Cardiac fibroblast (primary cell): Measurements from ENCODE around the gene WDR49.
"Not testable (repeated sequence)": the region's sequence is repeated elsewhere in the genome, so short reads cannot be mapped to it uniquely, and the experiment has no call there.

Experiments used
- DNase-seq, 2 donors: peaks; one replicate each; pipeline versions ENCODE4 v3.0.0 to v3.0.0-alpha.2; 2010; ENCODE audit warnings: low read depth in 2 of 2
- H3K4me3 ChIP-seq, 2 donors: replicated peaks in 1 of 2; 1 replicate in 1 of 2; 2 replicates in 1 of 2; pipeline ENCODE4 v1.5.1; 2011; ENCODE audit warnings: low read depth in 2 of 2, low read length in 2 of 2, mild to moderate bottlenecking in 2 of 2, moderate library complexity in 1 of 2
- CTCF ChIP-seq: IDR thresholded peaks from one replicate; pipeline ENCODE4 v1.5.1; 2011; ENCODE audit warnings: low read depth, mild to moderate bottlenecking, low read length, inconsistent platforms

WDR49 gene

GRCh38 chr3:167631471-167631870, 22.3 kb downstream of the WDR49 start:
- no peak for DNase-seq
- no peak for TF ChIP-seq CTCF
- no peak overlapping the region for H3K4me3 ChIP-seq

- no peak for TF ChIP-seq CTCF
- H3K4me3 ChIP-seq = no peak overlapping the region
- DNase-seq = no peak
These were observed 27.3 kb downstream of the WDR49 start for GRCh38 chr3:167626490-167626889.

- H3K4me3 ChIP-seq = no peak overlapping the region
- no peak for TF ChIP-seq CTCF
- DNase-seq = no peak
These were observed 38.7 kb downstream of the WDR49 start for GRCh38 chr3:167615030-167615429.

- not testable (repeated sequence) for DNase-seq, H3K4me3 ChIP-seq
These were observed 39.5 kb downstream of the WDR49 start for GRCh38 chr3:167614196-167614595.

- TF ChIP-seq CTCF = no peak
- DNase-seq = no peak
- H3K4me3 ChIP-seq = no peak overlapping the region
These were observed 42.0 kb downstream of the WDR49 start for GRCh38 chr3:167611718-167612117.

GRCh38 chr3:167609156-167609555, 44.6 kb downstream of the WDR49 start:
- no peak for TF ChIP-seq CTCF
- DNase-seq = no peak
- no peak overlapping the region for H3K4me3 ChIP-seq

- H3K4me3 ChIP-seq = no peak overlapping the region
- no peak for DNase-seq
- no peak for TF ChIP-seq CTCF
These were observed 46.9 kb downstream of the WDR49 start for GRCh38 chr3:167606836-167607235.

GRCh38 chr3:167605871-167606270, 47.9 kb downstream of the WDR49 start:
- DNase-seq = no peak
- H3K4me3 ChIP-seq = no peak overlapping the region
- no peak for TF ChIP-seq CTCF
